ENCODE data around the gene SIRT7.

DNA sequence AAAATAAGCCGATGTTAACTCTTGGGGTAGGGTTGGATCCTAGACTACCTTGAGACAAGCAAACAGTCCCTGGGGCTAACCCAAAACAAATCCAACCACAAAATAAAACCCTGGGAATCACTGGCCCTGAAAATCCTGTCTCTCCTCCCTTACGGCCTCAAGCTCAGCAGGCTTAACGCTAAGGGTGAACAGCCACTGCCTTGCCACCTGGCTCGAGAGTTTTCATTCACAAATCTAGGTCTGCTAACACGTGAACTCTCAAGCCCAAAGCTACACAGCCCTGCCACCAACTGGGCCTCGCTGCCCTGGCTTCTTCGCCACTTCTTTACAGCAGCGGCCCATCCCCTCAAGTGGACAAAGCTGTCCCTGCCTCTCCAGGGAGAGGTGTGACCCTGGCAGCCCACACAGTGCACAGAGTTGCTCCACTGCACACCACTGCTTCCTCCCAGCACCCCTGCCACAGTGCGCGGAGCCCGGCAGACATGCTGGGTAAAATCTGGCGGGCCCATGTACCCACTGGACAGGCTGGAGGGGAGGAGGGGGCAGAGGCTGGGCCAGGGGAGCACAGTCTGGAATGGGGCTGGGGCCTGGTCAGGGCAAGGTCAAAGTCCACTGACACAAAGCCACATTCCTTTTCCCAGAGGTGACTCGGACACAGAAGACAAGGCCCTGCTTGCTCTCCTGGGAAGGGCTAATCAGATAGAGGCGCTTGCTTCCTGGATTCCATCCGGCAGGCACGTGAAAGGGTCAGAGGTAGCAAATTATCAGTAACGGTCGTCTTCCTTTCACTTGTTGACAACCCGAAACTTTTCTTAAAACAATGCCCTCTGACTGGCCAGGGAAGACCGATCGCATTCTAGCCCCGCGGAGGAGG is 7.8 kb downstream of the SIRT7 start:
- TF ChIP-seq, protein P1, sequence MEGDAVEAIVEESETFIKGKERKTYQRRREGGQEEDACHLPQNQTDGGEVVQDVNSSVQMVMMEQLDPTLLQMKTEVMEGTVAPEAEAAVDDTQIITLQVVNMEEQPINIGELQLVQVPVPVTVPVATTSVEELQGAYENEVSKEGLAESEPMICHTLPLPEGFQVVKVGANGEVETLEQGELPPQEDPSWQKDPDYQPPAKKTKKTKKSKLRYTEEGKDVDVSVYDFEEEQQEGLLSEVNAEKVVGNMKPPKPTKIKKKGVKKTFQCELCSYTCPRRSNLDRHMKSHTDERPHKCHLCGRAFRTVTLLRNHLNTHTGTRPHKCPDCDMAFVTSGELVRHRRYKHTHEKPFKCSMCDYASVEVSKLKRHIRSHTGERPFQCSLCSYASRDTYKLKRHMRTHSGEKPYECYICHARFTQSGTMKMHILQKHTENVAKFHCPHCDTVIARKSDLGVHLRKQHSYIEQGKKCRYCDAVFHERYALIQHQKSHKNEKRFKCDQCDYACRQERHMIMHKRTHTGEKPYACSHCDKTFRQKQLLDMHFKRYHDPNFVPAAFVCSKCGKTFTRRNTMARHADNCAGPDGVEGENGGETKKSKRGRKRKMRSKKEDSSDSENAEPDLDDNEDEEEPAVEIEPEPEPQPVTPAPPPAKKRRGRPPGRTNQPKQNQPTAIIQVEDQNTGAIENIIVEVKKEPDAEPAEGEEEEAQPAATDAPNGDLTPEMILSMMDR (IDR thresholded peaks at IDR 0.05): no peak
- no peak for TF ChIP-seq POLR2A (IDR thresholded peaks at IDR 0.05)

Measured in ovary (tissue), 3 donors.